NCI-H2196 treated with DMSO at 0.1 percent for 48 hours (cell line): ENCODE measurements around the gene ALPG.
"Not testable (repeated sequence)": the region's sequence is repeated elsewhere in the genome, so short reads cannot be mapped to it uniquely, and the experiment has no call there.

Experiments
- DNase-seq: peaks from one replicate; lab custom pipeline; 2025; ENCODE audit not compliant: unreplicated experiment; lab: John Stamatoyannopoulos, UW

ALPG gene

DNA sequence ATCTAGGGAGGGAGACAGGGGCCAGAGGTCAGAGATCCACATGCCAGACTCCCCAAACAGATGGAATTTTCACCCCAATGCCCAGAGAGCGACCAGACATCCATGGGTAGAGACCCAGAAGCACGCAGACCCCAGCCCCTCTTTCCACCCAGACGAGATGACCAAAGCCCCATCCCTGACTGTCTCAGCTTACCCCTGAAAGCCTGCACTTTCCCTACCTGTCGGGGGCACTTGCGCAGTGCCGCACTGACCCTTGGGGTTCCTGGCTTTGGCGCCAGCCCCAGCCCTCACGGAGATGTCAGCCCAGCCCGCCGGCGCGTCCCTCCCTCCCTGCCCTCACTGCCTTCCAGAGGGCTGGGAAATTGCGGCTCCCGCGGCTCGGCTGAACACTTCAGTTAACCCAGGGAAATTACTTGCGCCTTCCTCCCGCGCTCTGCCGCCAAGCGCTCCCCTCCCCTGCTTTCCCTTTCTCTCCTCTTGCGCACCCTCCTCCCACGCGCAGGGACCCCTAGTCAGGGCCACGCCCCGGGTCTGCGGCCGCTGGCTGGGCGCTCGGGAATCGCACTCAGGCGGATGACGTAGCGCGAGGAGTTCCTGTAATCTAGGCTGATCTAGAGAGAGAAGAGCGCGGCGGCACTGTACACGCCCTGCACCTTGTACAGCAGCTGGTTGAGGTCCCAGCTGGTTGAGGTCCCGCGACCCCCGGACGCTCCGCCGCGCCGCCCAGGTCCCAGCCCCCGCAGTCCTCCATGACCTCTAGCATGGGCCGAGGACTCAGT is 12.0 kb downstream of the ALPG start:
- no peak for DNase-seq

DNA sequence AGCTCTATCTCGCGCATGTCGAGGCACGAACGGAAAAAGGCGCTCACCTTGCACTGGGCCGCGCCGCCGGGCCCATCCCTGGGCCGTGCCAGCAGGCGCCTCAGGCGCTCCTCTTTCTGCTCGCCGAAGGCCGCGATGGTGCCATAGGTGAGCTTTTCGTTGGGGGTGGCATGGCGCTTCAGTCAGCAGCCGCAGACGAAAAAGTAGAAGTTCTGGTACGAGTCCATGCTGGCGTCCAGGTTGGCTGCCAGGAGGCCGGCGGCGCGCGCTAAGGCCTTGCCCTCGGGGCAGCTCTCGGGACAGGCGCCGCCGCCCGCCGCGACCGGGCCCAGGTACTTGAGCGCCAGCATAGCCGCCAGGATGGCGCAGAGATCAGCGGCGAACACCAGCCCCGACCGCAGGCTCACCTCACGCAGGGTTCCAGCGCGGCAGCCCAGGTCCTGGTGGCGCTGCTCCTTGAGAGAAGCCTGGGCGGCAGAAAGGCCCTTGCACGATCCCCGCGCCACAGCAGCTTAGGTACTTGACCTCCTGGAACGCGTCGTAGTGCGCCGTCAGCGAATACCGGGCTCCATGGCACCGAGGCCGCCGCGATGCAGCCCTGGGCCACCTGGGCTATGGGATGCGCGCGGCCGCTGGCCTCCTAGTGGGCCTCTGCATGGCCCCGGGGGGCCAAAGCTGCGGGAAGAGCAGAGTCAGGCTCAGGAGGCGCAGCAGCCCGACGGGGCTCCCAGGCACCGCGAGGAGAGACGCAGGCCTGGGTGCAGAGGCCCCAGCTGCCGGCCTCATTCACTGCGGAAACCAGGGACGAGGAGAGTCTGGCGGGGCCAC is 12.8 kb downstream of the ALPG start:
- no peak for DNase-seq

DNA sequence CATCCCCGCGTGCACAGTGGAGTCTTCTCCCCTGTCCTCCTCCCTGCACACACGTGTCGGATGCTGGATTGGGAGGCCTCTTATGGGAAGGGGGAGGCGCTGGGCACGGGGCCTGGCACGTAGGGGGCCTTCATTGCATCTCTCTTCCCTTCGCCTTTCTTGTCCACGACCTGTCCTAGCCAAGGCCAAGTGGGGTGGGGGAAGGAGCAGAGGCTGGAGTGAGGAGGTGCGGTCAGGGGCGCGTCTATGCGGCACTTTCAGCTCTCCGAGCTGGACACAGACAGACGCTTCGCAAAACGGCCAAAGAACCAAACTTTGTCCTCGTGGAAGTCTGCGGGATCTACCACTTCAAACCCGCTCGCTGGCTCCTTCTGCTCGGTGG is 13.4 kb downstream of the ALPG start:
- no peak for DNase-seq

DNA sequence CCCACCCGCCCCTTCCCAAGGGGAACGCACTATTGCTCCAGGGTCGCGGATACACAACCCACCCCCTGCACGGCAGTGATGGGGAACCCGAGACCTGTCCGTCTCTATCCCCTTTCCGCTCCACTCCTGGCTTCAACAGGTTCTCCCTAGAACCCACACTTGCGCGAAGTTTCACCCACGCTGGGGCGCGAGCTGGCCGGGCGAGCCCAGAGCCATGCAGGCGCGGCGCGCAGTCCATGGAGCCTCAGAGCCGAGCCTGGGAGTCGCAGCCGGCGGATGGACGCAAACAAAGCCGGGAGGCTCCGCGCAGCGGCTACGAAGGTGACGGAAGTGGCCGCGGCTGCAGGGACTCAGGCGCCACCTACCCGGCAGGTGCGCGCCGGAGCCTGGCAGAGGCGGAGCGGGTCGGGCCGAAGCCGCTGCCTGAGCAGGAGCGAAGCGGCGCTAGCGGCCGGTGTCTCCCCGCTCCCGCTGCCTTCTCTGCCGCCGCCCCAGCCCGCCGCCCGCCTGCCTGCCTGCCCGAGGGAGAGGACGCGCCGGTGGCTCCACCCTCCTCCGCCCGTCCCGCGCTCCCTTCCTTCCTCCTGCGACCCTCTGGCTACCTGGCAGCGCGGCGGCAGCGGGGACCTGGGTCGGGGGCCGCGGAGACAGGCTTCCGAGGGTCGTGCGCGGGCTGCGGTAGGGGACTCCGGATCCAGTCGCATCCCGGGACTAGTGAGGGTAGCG is 14.0 kb downstream of the ALPG start:
- DNase-seq = no peak

DNA sequence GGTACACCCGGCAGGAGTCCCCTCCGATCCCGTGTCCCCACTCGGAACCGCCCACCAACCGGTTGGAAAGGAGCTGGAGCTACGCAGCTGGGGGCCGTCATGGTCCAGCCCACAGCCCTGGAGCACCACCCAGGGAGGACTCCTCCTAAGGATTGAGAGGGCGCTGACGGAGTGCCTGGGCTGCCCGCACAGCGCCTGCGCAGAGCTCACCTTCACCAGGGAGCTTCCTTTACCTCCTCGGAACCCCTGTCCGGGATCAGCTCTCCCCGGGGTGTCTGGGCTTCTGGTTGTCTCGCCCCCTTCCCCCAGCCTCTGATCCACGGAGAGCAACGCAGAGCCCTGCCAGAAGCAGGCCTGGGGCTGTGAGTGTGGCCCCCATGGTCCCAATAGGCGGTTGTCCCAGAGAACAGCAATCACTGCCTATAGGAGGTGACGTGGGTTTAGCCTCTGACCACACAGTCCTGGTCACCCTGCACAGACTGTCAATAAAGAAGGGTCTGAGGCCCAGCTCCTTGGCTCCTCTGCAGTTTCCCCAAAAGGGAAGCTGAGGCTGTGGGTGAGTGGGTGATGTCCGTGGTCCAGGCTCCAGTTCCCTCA is 14.6 kb downstream of the ALPG start:
- no peak for DNase-seq

DNA sequence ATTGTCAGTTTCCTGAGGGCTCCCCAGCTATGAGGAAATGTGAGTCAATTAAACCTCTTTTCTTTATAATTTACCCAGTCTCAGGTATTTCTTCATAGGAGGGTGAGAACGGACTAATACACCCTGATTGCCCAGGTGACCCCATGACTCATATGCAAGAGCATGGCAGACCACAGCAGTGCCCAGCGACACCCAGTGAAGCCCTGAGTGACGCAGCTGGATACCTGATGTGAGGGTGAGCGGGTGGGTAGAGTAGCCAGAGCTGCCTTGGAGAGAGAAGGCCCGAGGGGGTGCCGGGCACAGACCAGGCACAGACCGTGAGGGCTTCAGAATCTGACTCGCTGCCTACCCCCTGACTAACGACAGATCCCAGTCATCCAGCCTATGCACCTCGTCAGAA is 15.4 kb downstream of the ALPG start:
- no peak for DNase-seq

DNA sequence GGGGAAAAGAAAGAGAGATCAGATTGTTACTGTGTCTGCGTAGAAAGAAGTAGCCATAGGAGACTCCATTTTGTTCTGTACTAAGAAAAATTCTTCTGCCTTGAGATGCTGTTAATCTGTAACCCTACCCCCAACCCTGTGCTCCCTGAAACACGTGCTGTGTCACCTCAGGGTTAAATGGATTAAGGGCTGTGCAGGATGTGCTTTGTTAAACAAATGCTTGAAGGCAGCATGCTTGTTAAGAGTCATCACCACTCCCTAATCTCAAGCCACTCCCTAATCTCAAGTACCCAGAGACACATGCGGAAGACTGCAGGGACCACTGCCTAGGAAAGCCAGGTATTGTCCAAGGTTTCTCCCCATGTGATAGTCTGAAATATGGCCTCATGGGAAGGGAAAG is 16.4 kb downstream of the ALPG start:
- not testable (repeated sequence) for DNase-seq

DNA sequence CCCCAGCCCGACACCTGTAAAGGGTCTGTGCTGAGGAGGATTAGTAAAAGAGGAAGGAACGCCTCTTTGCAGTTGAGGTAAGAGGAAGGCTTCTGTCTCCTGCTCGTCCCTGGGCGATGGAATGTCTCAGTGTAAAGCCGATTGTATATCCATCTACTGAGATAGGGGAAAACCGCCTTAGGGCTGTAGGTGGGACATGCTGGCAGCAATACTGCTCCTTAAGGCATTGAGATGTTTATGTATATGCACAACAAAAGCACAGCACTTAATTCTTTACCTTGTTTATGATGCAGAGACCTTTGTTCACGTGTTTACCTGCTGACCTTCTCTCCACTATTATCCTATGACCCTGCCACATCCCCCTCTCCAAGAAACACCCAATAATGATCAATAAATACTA is 16.8 kb downstream of the ALPG start:
- DNase-seq = not testable (repeated sequence)

DNA sequence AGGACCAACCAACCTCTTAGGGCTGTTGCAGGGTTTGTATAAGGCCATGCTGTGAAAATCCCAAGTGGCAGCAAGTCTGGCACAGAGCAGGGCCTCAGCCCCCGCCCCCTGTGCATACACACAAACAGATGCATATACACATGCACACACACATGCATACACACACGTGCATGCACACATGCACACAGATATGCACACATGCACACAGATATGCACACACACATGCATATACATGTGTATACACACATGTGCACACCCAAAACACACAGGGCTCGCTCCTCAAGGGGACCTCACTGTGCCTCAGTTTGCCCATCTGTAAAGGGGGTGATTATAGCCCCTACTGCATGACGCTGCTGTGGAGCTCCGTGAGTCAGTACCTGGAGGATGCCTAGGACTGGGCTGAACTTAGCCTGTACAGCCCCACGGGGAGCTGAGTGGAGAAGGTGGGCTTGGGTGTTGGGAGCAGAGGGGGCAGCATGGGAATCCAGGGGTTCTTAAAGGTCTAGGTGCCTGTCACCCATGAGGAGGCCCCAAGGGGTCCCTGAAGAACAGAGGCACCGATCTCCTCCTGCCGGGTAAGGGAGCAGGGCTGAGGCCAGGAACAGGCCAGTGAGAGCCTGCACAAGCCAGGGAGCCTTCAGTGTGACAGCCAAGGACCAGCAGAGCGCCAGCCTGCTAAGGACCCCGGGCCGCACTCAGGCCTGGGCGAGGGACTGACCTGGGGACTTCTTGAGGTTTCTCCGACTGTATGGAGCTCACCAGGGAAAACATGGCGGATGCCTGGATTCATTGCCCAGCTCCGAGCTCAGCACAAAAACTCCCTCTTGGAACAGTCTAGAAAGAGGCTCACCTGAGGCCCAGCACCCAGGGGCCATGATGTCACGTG is 25.3 kb downstream of the ALPG start:
- no peak for DNase-seq

DNA sequence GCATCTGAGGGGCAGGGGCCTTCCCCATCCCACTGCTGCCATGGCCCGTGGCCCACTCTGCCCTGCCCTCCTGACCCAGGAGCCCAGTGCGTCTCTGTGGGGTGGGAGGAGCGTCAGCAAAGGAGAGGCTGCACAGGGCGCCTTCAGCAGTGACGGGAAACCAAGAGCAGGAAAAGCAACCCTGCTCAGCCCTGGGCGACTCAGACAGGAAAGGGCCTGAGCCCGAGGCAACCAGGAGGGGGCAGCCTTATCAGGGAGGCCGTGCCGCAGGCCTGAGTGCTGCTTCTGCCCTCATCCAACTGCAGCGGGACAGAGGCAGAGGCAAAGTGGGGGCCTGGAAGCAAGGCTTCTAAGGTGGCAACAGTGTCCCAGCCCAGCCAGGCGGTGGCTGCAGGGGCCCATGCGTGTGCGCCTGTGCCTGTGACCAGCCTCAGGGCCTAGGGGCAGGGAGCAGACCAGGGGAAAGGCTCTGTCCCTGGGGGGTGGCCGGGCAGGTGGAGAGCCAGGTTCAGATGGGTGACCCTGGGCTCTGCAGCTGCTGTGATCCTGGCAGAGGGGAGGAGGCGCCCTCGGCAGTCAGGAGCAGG is 26.0 kb downstream of the ALPG start:
- DNase-seq = no peak

DNA sequence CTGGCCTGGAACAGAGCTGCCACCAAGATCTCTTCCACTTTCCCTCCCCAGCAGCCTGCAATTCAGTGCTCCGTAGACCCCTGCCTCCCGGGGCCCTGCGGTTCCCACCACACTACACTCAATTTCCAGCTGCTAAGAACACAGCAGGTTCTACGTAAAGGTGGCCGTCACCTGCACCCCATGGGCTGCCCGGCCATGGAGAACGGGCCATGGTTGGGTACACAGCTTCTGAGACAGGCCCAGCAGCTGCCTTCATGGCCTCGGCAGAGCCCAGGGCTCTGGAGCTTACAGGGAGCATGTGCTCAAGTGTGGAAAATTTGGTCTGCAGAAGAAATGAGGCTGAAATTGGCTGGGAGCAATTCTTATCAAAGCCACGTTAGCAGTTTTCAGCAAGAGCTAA is 27.0 kb downstream of the ALPG start:
- not testable (repeated sequence) for DNase-seq

DNA sequence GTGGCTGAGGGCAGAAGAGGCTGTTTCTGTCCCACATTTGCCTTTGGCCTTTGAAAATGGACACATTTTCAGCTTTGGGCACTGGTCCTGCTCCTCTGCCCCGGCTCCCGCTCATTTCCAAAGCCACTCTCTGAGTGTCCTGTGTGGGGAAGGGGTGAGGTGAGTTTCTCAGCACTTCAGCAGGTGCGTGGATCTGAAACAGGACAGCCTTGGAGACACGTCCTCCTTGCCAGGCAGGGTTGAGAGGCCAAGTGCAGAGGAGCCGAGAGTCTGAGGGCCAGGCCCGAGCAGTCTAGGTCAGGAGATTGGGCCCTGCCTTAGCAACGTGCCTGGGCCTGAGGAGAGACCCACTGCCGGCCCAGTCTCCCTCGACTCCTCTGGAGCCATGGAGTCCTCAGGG is 27.4 kb downstream of the ALPG start:
- DNase-seq = no peak

DNA sequence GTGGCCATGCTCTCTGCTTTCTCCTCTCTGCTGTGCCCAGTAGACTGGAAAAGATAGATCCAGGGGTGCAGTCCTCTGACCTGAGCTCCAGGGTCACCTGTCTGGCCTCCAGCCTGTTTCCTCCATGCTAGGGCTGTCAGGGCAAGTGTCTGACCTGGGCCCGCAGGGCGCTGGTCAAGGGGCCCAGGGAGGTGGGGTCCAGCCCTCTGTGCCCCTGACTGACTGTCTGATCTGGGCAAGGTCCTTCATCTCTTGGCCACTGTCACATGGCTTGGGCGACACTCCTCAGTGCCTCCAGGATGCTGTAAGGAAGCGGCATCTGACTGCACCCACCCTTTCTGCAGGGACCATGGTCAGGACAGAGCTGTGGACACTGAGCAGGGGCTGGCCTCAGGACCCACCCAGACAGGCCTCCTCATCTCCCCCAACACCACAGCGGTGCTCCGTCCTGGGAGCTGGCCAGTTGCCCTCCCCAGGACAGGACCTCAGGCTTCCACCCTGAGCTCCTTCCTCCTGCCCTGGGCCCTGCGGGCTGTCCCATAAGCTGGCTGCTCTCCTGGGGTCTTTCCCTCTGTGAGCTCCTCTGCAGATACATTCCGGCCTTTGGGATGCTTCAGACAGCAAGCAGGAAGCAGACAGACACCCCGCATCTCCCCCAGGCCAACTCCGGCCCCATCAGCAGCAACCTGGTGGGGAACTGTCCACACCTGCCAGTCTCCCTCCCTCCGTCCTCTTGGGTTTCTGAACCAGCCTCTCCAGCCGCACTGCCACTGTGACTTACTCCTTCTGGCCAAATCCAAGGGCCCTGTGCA is 28.1 kb downstream of the ALPG start:
- no peak for DNase-seq

DNA sequence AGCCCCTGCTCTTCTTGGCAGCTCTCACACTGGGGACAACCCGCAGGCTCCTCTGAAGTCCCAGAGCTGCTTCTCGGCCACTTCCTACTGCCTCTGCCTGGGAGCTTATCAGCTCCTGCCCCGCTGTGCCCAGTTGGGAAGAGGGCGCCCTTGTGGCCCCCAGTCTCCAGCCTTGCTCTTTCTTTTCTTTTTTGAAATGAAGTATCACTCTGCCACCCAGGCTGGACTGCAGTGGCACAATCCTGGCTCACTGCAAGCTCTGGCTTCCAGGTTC is 28.7 kb downstream of the ALPG start:
- no peak for DNase-seq

DNA sequence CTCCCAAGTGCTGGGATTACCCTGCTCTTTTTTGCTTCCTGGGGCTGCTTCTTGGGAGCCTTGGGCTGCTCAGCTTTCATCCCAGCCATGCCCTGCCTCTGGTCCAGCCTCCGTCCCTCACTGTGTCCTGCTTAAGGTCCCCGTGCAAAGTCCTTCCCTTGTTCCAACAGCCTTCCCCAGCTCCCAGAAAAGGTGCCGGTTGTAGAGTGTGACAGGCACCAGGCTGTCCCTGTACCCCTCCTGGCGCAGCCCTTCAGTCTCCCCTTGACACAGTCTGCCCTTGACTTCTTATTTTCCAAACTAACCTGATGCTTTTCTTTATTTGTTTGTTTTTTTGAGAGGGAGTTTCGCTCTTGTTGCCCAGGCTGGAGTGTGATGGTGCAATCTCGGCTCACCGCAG is 29.2 kb downstream of the ALPG start:
- no peak for DNase-seq

GRCh38 chr2:232436381-232437194 is 29.9 kb downstream of the ALPG start:
- no peak for DNase-seq

DNA sequence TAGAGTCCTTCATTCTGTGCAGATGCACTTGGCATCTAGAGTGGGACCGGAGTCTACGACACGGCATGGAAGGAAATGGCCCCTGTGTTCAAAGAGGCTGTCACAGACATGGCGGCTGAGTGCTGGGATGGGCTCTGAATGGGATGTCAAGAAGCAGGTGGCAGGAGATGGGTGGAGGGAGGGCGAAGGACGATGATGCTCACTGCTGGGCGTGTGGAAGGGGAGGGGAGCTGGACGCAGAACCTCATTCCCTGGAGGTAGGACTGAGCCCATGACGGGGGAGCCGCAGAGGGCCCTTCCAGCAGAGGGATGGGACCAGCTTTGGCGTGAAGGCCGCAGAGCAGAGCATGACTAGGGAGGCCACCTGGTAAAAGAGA is 30.5 kb downstream of the ALPG start:
- no peak for DNase-seq

GRCh38 chr2:232438091-232438490 is 31.4 kb downstream of the ALPG start:
- DNase-seq = no peak
